HG02642 (cell line): ENCODE measurements around the gene HTT-AS.
"Not testable (repeated sequence)": the region's sequence is repeated elsewhere in the genome, so short reads cannot be mapped to it uniquely, and the experiment has no call there.

Experiments
- ATAC-seq: cut with Tn5 transposase; IDR thresholded peaks from one replicate; pipeline ENCODE4 v1.9.1; 2021; ENCODE audit warnings: mild to moderate bottlenecking; ENCODE audit not compliant: unreplicated experiment, poor library complexity

Gene HTT-AS

DNA sequence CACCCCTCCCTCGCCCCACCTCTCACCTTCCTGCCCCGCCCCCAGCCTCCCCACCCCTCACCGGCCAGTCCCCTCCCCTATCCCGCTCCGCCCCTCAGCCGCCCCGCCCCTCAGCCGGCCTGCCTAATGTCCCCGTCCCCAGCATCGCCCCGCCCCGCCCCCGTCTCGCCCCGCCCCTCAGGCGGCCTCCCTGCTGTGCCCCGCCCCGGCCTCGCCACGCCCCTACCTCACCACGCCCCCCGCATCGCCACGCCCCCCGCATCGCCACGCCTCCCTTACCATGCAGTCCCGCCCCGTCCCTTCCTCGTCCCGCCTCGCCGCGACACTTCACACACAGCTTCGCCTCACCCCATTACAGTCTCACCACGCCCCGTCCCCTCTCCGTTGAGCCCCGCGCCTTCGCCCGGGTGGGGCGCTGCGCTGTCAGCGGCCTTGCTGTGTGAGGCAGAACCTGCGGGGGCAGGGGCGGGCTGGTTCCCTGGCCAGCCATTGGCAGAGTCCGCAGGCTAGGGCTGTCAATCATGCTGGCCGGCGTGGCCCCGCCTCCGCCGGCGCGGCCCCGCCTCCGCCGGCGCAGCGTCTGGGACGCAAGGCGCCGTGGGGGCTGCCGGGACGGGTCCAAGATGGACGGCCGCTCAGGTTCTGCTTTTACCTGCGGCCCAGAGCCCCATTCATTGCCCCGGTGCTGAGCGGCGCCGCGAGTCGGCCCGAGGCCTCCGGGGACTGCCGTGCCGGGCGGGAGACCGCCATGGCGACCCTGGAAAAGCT, at the start of gene HTT-AS, which contains the start of gene HTT:
TSS of gene HTT-AS (minus strand) at position 461 of the 768 bp plus-strand sequence.
TSS of gene HTT (plus strand) at position 604 of the 768 bp plus-strand sequence. CDS start at position 749, 145 bp downstream.
- ATAC-seq = peak; percentile 83

DNA sequence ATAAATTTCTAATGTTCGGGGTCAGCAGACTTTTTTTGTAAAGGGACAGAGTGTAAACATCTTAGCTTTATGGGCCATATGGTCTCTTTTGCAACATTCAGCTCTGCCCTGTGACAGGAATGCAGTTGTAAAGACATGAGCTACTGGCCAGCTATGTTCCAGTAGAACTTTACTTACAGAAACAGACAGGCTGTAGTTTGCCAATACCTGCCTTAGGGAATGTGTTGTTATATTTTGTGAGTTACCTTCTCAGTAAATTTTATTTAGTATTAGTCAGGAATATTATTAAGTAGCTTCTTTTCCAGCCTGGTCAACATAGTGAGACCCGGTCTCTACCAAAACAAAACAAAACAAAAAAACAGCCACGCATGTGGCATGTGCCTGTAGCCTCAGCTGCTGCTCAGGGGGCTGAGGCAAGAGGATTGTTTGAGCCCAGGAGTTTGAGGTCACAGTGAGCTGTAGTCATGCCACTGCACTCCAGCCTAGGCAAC, 48.9 kb upstream of the HTT-AS start:
- no peak for ATAC-seq

DNA sequence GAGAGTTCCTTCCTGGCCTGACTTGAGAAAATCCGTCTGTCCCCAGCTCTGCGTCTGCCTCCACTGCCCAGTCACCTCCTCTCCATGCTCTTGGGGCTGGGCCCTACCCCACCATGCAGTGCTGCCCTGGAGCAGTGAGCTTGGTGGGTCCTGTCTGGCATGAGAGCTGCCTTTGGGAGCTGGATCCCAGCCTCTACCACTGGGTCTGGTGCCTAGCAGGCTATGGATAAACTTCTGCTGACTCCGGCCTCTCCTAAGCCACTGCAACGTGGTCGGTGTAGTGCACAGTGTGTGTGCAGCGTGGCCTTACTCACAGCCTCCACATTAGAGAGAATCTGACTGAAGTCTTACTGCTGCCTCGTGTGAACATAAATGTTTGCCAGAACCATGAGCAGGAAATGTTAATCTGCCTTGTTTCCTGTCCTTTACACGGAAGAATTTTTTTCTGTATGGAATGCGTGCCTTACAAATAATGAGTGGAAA, 47.8 kb upstream of the HTT-AS start:
- no peak for ATAC-seq

DNA sequence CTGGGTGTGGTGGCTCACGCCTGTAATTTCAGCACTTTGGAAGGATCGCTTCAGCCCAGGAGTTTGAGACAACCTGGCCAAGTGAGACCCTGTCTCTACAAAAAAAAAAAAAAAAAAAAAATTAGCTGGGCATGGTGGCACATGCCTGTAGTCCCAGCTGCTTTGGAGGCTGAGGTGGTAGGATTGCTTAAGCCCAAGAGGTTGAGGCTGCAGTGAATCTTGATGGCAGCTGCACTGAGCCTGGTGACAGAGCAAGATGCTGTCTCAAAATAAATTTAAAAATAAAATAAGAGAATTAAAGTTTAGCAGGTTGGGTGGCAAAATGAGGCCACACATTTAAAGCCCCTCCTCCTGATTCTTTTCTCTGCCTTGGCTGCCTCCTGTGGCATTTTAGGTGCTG, 47.3 kb upstream of the HTT-AS start:
- ATAC-seq = no peak

DNA sequence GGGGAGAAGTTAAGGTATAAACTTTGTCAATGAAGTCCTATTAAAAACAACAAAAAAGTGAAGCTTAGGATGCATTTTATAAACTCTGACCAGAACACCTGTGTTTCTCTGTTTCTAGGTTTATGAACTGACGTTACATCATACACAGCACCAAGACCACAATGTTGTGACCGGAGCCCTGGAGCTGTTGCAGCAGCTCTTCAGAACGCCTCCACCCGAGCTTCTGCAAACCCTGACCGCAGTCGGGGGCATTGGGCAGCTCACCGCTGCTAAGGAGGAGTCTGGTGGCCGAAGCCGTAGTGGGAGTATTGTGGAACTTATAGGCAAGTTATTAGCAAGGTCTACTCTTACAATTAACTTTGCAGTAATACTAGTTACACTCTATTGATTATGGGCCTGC, 46.8 kb upstream of the HTT-AS start:
- ATAC-seq = no peak

DNA sequence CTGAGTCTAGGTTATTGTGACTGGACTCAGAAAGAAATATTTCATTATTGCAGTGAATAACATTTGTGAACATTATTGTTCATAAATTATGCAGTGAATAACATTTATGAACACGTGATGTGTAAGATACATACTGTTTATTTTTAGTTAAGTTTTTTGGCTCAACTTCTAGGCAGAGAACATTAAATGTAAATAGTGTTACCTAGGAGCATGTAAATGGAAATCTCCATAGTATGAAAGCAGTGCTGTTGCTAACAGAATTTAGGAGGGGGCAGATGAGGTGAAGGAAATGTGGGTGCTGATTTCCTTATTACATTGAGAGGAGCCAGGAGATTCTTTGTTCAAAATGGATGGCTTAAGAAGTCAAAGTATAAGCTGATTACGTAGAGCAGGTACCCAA, 45.1 kb upstream of the HTT-AS start:
- ATAC-seq = no peak

DNA sequence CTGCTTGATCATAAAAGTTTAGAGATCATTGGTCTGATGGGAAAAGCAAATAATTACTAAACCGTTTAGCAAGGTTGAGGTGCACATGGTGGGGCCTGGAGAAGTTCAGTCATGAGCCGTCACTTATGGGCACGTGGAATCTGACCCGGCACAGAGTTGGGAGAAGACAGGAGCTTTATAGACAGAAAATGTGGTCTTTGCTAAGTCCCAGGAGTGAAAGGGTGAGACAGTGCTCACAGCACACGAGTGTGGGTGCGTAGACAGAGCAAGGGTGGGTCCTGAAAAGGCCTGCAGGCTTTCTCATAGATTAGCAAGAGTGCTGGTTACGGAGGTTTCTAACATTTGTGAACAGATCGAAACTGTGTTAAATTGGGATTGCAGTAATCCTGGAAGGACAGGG, 44.0 kb upstream of the HTT-AS start:
- no peak for ATAC-seq

DNA sequence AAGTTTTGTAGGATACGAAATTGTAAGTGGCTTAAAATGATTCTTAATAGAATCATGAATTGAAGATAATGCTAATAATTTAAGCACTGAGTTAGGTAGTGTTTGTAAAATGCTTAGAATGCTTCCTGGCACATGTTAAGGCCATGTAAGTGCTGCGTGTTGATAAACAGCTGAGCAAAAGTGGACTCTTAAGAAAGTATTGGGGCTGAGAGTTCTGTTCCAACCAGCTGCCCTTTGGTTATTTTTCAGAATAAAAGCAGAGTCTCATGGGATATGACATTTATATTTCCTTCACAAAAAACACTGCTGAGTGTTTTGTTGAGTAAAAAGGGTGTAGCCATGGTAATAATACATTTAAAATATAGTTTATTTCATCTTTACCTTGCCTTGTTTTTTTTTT, 42.6 kb upstream of the HTT-AS start:
- ATAC-seq = no peak

DNA sequence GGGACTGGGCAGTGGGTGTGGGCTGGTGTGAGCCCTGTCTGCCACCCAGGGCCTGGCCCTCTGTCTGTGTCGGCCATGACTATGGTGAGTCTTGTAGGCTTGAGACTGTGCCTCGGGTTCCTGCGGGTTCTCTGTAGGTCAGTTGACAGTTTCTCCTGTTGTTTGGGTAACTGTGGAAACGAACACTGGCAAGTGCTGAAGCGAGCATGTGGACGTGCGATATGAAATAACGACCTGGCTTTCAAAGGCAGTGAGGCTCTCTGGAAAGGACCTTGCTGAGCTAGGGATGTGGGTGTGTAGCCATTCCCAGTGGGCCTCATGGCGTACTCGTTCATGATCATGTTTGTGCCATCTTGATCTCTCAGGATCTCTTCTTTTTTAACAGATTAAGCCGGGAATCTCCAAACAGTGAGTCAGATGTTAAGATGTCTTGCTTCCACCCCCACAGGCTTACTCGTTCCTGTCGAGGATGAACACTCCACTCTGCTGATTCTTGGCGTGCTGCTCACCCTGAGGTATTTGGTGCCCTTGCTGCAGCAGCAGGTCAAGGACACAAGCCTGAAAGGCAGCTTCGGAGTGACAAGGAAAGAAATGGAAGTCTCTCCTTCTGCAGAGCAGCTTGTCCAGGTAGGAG, 41.4 kb upstream of the HTT-AS start:
- ATAC-seq = no peak

DNA sequence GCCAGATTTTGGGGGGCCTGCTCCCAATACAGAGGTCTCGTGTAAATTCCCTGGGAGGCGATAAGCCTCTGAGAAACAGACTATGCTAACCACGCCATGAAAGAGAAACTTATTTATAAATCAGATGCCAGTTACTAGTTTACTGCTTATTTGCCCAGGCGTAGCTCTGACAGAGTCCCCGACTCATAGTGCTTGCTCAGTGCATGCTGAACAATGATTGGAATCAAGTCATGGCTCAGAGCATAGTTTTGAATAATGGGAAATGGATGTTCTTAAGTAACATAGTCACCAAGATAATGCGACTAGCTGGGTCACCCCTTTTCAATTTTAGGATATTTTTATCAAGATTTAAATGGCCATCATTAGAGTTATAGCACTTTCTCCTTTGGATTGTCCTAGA, 40.0 kb upstream of the HTT-AS start:
- no peak for ATAC-seq

DNA sequence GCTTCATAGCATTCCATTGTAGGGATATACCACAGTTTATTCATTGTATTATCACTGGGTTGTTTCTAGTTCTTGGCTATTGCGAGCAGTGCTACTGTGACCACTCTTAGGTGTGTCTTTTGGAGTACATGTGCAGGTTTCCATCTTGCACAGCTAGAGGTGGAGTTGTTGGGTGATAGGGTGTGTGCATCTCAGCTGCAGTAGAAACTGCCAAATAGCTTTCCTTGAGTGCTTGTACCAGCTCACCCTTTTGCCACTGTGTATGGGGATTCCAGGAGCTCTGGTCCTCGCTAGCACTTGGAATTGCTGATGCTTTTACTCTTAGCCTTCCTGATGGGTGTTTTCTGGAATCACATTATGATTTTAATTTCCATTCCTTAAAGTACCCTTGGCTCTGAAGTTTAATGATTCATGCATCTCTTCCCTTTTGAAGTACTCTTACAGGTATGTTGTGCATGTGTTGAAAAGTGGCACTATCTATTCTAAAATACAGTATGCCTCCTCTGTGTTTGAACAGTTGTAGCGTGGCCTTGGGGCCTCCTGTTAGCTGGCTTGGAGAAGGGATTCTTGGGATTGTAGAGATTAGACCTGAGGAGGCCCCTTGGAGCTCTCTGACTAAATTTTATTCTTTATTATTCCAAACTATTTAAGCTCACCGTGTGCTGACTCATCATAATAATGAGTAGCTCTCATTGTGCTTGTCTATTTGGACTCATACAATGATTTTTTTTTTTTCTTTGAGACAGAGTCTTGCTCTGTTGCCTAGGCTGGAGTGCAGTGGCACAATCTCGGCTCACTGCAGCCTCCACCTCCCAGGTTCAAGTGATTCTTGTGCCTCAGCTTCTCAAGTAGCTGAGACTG, 38.5 kb upstream of the HTT-AS start:
- ATAC-seq = no peak

DNA sequence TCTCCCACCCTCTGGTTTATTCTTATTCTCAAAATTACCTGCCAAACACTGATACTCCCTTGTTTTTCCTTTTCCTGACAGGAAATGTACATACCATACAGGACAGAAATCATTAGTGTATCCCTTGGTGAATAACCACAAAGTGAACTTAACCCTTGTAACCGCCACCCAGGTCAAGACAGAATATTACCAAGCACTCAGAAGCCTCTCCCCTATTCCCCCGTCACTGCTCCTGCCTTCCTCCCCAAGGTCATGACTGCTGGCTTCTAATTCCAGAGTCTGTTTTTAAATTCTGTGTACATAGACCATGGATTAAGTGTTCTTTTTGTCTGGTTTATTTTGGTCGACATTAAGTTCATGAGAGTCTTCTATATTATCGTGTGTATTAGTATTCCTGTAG, 37.9 kb upstream of the HTT-AS start:
- no peak for ATAC-seq

DNA sequence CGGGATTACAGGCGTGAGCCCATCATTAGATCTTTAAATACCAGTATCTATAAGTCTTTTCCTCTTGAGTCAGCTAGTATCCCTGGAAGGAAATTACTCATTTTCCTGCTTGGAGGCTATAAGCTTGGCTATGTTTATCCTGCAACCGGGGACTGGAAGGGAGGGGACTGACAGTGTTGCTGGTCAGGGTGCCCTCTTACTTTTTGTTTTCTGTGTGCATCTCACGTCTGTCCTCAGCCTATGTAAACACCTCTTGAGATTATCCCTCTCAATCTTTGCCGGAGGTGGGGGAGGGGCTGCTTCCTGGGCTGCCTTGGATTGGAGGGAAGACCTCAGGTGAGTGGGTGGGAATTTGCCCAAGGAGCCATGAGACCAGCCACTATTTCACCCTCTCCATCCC, 37.1 kb upstream of the HTT-AS start:
- ATAC-seq = no peak

DNA sequence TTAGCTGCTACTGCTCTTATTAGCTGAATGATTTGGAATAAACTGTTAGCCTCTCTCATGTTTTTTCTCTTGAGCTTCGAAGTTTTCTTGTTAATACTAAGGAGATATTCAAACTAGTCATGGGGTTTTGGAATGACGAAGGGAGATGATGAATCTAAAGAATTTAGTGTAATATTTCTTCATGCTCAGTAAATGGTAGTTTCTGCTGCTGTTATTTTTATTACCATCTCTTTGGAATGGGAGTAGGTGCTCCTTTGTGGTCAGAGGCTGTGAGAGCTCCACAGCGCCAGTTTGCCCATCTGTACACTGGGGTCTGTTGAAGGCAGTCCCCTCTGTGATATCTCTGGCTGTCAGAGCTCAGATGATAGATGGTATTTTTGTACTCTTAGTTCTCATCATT, 33.9 kb upstream of the HTT-AS start:
- no peak for ATAC-seq

DNA sequence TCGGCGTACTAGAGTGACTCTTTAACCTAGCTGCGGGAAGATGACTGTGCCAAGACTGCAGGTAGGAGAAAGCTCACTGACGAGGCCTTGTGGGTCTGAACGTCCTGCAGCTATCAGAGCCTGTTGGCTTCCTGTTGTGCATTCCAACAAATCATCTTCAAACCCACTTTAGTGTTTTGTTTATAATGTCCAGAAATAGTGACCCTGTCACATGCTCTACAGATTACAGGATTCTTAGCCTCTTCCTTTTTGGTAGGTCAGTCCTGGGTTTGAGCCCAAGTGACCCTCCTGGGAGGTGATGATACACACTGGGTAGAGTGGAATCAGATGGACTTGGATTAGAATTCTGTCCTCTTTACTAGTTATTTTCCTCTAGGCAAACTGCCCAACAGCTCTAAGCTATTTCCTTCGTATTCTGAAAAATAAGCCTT, 33.4 kb upstream of the HTT-AS start:
- no peak for ATAC-seq

DNA sequence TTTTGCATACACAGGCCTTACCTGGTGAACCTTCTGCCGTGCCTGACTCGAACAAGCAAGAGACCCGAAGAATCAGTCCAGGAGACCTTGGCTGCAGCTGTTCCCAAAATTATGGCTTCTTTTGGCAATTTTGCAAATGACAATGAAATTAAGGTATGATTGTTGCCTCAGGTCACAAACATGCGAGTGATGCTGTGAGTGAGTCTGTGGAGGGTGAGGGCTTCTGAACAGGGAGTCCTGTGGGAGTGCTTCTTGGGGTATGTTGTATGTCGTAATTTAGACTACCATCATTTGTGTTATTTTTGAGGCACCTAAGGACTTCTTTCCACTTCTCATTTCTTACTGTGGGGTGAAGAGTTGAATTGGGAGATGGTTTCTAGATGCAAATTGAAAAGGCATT, 32.9 kb upstream of the HTT-AS start:
- ATAC-seq = no peak

DNA sequence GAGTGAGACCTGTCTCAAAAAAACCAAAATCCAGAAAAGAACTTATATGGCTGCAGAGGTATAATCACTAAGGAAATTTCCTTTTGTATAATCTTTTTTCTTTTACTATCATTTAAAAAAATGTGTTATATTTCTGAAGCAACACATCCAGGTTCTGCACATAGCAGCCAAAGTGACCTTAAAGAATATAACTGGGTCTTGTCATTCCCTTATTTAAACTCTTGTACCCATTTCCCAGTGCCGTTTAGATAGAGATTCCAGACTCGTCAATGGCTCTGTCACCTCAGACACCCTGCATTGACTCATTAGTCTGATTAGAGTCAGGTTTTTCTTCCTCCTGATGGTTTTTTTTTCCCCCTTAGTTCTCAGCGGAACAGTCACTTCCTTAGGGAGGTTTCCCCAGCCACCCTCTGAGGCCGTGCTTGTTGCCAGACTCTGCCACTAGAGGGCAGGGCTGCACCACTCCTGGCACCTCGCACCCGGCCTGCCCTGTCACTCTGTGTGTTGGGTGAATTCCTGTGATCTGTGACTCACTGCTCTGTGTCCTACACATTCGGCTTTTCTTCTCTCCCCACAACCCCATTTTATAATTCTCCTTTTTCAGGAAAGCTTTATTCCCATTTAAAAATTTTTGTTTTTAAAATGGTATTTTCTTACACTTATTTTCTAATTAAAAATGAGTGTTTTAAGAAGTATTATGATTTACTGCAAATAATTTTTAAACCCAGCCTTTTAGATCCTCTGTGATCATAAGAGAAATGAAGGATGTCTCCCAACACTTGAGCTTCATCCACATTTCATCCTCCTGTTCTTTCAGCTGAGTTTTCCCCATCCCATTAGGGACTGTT, 32.2 kb upstream of the HTT-AS start:
- ATAC-seq = peak; percentile 94

DNA sequence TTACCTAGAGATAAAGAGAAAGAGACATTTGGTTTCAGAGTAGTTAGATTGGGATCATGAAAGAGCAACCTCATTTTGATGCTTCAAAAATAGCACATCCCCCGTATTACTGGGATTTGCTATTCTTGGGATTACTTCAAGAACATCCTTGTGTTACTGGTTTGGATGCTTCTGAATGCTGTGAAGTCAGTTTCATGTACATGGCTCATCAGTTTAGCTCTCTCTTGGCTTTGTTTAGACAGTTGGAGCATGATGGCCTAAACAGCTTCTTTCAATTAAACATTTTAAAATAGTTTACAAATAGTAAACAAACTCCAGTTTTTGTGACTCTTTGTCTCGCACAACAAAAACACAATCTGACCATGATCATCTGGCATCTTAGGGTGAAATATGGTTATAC, 24.0 kb upstream of the HTT-AS start:
- ATAC-seq = no peak

DNA sequence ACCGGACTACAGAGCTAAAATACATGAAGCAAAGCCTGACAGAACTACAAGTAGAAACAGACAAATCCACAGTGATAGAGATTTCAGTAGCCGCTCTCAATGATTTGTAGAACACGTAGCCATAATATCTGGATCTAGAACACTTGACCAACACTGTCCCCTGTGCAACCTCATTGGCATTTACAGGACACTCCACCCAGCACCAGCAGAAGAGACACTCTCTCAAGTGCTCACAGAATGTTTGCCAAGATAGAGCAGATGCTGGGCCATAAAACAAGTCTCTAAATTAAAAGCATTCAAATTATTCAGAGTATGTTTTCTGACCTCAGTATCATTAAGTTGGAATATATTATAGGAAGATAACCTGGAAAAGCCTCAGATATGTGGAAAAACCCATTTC, 21.9 kb upstream of the HTT-AS start:
- ATAC-seq = no peak

DNA sequence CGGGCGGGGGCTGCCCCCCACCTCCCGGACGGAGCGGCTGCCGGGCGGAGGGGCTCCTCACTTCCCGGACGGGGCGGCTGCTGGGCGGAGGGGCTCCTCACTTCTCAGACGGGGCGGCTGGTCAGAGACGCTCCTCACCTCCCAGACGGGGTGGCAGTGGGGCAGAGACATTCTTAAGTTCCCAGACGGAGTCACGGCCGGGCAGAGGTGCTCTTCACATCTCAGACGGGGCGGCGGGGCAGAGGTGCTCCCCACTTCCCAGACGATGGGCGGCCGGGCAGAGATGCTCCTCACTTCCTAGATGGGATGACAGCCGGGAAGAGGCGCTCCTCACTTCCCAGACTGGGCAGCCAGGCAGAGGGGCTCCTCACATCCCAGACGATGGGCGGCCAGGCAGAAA, 20.4 kb upstream of the HTT-AS start:
- ATAC-seq = not testable (repeated sequence)
